ENCODE data around the gene RASIP1.

RASIP1 gene

GRCh38 chr19:48673436-48674100 is 66.8 kb downstream of the RASIP1 start:
- no peak for DNase-seq (ENCODE audit: low read depth, low spot score)

- no peak for DNase-seq (ENCODE audit: low read depth, low spot score)
These were observed 67.4 kb downstream of the RASIP1 start, which contains the start of gene NTN5 for GRCh38 chr19:48672994-48673393. TSS of gene NTN5 (minus strand) at chr19:48673017. CDS start at chr19:48670986, 2,031 bp downstream.

GRCh38 chr19:48671446-48671995 is 68.9 kb downstream of the RASIP1 start:
- no peak for DNase-seq (ENCODE audit: low read depth, low spot score)

- DNase-seq (ENCODE audit: low read depth, low spot score): no peak
These were observed 69.5 kb downstream of the RASIP1 start for GRCh38 chr19:48670699-48671445.
